ENCODE measurements around the gene TRIM5. TPM values are rescaled to one million over a fixed set of nuclear protein-coding genes. Genes with fewer than 3 reads are reported as not detected.

The TRIM5 gene
- total and polyA plus RNA-seq, 9 of the 15 experiments (the other 6 are each of a cell fraction or from before 2014, with no cell fraction given), result 7.7 to 20.8 (median 15.0) TPM

DNA sequence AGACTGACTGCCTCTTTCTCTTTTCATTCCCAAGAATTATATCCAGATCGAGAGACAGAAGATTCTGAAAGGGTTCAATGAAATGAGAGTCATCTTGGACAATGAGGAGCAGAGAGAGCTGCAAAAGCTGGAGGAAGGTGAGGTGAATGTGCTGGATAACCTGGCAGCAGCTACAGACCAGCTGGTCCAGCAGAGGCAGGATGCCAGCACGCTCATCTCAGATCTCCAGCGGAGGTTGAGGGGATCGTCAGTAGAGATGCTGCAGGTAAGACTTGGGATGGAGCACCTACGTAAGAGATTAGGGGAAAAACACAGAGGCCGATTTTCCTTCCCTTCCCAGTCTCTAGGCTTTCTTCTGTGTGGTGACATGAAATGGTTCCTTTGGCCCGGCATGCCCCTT is 13.4 kb upstream of the TRIM5 start:
- POLR2A ChIA-PET, result interaction anchor here (3.4 kb wide), 1 partner anchor 14 kb away, joined by 12 read pairs; the partner anchor contains the start of gene TRIM5
- Histone ChIP-seq H3K27me3 (ENCODE audit: control insufficient read depth in 2 of 2, insufficient read depth in 2 of 2, low read length in 2 of 2) (peaks cover 0 to 4% of the 10 kb centered on the region in 2 experiments; a peak in 2 of 5 replicates), H3K27ac (ENCODE audit: extremely low read depth, low read depth, low read length) (no peak overlapping the region), H4K20me1 (replicated peaks; ENCODE audit: control insufficient read depth, insufficient read depth, low read length) (no peaks in the 10 kb centered on the region), H3K4me2 (ENCODE audit: insufficient read depth, low read length) (no peak overlapping the region), H3K9ac (ENCODE audit: insufficient read depth in 1 of 2, low read depth in 2 of 2, low read length in 2 of 2) (no peak overlapping the region), H2AFZ (ENCODE audit: low read depth, low read length) (no peak overlapping the region), H3K4me3 (no peak overlapping the region), H3K9me3 (replicated peaks; ENCODE audit: control insufficient read depth, insufficient read depth, low read depth, low read length) (no peaks in the 10 kb centered on the region), H3K4me1 (replicated peaks in 1 of 2; ENCODE audit: control insufficient read depth in 2 of 2, insufficient read depth in 2 of 2, low read length in 2 of 2) (no peaks in the 10 kb centered on the region), H3K36me3 (ENCODE audit: control insufficient read depth, insufficient read depth, low read length) (no peaks in the 10 kb centered on the region), H3K79me2 (ENCODE audit: control insufficient read depth, insufficient read depth, low read length) (no peaks in the 10 kb centered on the region), H3K9me1 (ENCODE audit: control insufficient read depth, insufficient read depth, low read length) (no peaks in the 10 kb centered on the region)
- ATAC-seq, result no peak
- no TSS peak for BruUV-seq (replicated peaks)
- in situ Hi-C loops (cut with MboI), result no loop called here
- CTCF ChIA-PET (ENCODE audit: low intra/inter-chr PET ratio), result no interaction called here
- DNase-seq (ENCODE audit: extremely low read depth in 1 of 4, low spot score in 3 of 4), result no peak
- WGBS (ENCODE audit: insufficient coverage, low coverage, missing lambda C conversion rate), result 31% methylated on average over 7 of the region's 7 CpGs
- intact Hi-C loops (cut with micrococcal nuclease), result no loop called here
- no peak for FAIRE-seq
- TF ChIP-seq ZNF431 (CRISPR knock-in tag; IDR thresholded peaks at IDR 0.05), result no peak
- TF ChIP-seq, protein P1, sequence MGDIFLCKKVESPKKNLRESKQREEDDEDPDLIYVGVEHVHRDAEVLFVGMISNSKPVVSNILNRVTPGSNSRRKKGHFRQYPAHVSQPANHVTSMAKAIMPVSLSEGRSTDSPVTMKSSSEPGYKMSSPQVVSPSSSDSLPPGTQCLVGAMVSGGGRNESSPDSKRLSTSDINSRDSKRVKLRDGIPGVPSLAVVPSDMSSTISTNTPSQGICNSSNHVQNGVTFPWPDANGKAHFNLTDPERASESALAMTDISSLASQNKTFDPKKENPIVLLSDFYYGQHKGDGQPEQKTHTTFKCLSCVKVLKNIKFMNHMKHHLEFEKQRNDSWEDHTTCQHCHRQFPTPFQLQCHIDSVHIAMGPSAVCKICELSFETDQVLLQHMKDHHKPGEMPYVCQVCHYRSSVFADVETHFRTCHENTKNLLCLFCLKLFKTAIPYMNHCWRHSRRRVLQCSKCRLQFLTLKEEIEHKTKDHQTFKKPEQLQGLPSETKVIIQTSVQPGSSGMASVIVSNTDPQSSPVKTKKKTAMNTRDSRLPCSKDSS (IDR thresholded peaks at IDR 0.05; ENCODE audit: low read depth, partially characterized antibody), result no peak
- TF ChIP-seq, protein P2, sequence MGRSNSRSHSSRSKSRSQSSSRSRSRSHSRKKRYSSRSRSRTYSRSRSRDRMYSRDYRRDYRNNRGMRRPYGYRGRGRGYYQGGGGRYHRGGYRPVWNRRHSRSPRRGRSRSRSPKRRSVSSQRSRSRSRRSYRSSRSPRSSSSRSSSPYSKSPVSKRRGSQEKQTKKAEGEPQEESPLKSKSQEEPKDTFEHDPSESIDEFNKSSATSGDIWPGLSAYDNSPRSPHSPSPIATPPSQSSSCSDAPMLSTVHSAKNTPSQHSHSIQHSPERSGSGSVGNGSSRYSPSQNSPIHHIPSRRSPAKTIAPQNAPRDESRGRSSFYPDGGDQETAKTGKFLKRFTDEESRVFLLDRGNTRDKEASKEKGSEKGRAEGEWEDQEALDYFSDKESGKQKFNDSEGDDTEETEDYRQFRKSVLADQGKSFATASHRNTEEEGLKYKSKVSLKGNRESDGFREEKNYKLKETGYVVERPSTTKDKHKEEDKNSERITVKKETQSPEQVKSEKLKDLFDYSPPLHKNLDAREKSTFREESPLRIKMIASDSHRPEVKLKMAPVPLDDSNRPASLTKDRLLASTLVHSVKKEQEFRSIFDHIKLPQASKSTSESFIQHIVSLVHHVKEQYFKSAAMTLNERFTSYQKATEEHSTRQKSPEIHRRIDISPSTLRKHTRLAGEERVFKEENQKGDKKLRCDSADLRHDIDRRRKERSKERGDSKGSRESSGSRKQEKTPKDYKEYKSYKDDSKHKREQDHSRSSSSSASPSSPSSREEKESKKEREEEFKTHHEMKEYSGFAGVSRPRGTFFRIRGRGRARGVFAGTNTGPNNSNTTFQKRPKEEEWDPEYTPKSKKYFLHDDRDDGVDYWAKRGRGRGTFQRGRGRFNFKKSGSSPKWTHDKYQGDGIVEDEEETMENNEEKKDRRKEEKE (IDR thresholded peaks at IDR 0.05; ENCODE audit: borderline replicate concordance in 1 of 2, control insufficient read depth in 1 of 2, low read depth in 2 of 2, low read length in 1 of 2), result no peak
- TF ChIP-seq, protein P3, sequence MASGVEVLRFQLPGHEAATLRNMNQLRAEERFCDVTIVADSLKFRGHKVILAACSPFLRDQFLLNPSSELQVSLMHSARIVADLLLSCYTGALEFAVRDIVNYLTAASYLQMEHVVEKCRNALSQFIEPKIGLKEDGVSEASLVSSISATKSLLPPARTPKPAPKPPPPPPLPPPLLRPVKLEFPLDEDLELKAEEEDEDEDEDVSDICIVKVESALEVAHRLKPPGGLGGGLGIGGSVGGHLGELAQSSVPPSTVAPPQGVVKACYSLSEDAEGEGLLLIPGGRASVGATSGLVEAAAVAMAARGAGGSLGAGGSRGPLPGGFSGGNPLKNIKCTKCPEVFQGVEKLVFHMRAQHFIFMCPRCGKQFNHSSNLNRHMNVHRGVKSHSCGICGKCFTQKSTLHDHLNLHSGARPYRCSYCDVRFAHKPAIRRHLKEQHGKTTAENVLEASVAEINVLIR (CRISPR knock-in tag; IDR thresholded peaks at IDR 0.05), result no peak
- TF ChIP-seq TOE1 (IDR thresholded peaks at IDR 0.05; ENCODE audit: borderline replicate concordance), result no peak
- TF ChIP-seq TOE1 (CRISPR knock-in tag; IDR thresholded peaks at IDR 0.05; ENCODE audit: borderline replicate concordance, low read depth), result no peak
- TF ChIP-seq, protein P4, sequence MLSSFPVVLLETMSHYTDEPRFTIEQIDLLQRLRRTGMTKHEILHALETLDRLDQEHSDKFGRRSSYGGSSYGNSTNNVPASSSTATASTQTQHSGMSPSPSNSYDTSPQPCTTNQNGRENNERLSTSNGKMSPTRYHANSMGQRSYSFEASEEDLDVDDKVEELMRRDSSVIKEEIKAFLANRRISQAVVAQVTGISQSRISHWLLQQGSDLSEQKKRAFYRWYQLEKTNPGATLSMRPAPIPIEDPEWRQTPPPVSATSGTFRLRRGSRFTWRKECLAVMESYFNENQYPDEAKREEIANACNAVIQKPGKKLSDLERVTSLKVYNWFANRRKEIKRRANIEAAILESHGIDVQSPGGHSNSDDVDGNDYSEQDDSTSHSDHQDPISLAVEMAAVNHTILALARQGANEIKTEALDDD (IDR thresholded peaks at IDR 0.05), result no peak
- TF ChIP-seq, protein P5, sequence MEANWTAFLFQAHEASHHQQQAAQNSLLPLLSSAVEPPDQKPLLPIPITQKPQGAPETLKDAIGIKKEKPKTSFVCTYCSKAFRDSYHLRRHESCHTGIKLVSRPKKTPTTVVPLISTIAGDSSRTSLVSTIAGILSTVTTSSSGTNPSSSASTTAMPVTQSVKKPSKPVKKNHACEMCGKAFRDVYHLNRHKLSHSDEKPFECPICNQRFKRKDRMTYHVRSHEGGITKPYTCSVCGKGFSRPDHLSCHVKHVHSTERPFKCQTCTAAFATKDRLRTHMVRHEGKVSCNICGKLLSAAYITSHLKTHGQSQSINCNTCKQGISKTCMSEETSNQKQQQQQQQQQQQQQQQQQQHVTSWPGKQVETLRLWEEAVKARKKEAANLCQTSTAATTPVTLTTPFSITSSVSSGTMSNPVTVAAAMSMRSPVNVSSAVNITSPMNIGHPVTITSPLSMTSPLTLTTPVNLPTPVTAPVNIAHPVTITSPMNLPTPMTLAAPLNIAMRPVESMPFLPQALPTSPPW (CRISPR knock-in tag; IDR thresholded peaks at IDR 0.05), result no peak

Data from K562 (cell line).